Measurements from ENCODE around the gene CREB5.

GRCh38 chr7:28747854-28748253 lies 335.5 kb downstream of the CREB5 start:
- TF ChIP-seq CTCF (IDR thresholded peaks at IDR 0.05; ENCODE audit: borderline replicate concordance, extremely low read depth, low read length, poor library complexity, severe bottlenecking), result no peak
- no peak for TF ChIP-seq EZH2 (IDR thresholded peaks at IDR 0.05; ENCODE audit: borderline replicate concordance, low read depth, low read length, severe bottlenecking)

Measured in DND-41 (cell line).